ENCODE results near the gene BBS9. TPM values are rescaled to one million over a fixed set of nuclear protein-coding genes. Genes with fewer than 3 reads are reported as not detected.

The BBS9 gene
- total and polyA plus RNA-seq, 4 donors = 2.3 to 9.5 (median 4.5) TPM

GRCh38 chr7:33410266-33410665 lies 280.9 kb downstream of the BBS9 start:
- no peaks in the 10 kb centered on the region for H3K36me3 ChIP-seq (ENCODE audit: control insufficient read depth in 4 of 4, insufficient read depth in 3 of 4, low read depth in 1 of 4, low read length in 3 of 4)
- H3K27me3 ChIP-seq (ENCODE audit: control insufficient read depth in 4 of 4, insufficient read depth in 4 of 4, low read length in 3 of 4) = no peaks in the 10 kb centered on the region
- no peak overlapping the region for H3K9ac ChIP-seq (ENCODE audit: low read depth in 1 of 2, low read length in 2 of 2)
- H3K4me3 ChIP-seq (ENCODE audit: low read depth in 1 of 3, low read length in 3 of 3) = no peak overlapping the region
- no peak for DNase-seq (ENCODE audit: low spot score)
- TF ChIP-seq NR2F2 (IDR thresholded peaks at IDR 0.05) = no peak
- no peak for TF ChIP-seq RAD21 (IDR thresholded peaks at IDR 0.05)
- no peak for TF ChIP-seq HNF4G (IDR thresholded peaks at IDR 0.05)
- H3K27ac ChIP-seq (ENCODE audit: low read depth in 1 of 2, low read length in 2 of 2) = no peak overlapping the region
- 80% methylated on average over 1 of the region's 1 CpG for WGBS
- H3K9me3 ChIP-seq (ENCODE audit: control insufficient read depth in 4 of 4, low read length in 3 of 4) = peaks cover 0 to 5% (median under 1%) of the 10 kb centered on the region in 4 donors
- H3K4me1 ChIP-seq (ENCODE audit: control insufficient read depth in 4 of 4, insufficient read depth in 4 of 4, low read length in 3 of 4) = no peaks in the 10 kb centered on the region

GRCh38 chr7:33411020-33411419 lies 281.7 kb downstream of the BBS9 start:
- no peak overlapping the region for H3K4me3 ChIP-seq (ENCODE audit: low read depth in 1 of 3, low read length in 3 of 3)
- WGBS = 88% methylated on average over 3 of the region's 3 CpGs
- TF ChIP-seq RAD21 (IDR thresholded peaks at IDR 0.05) (no peak), NR2F2 (IDR thresholded peaks at IDR 0.05) (no peak), ATF3 (IDR thresholded peaks at IDR 0.05) (no peak), HNF4G (IDR thresholded peaks at IDR 0.05) (no peak), FOXA2 (IDR thresholded peaks at IDR 0.05) (no peak), SP1 (IDR thresholded peaks at IDR 0.05) (no peak), HNF4A (conservative IDR thresholded peaks at IDR 0.05) (no peak), MAX (IDR thresholded peaks at IDR 0.05) (no peak), GABPA (IDR thresholded peaks at IDR 0.05 in 1 of 2, conservative IDR thresholded peaks at IDR 0.05 in 1 of 2) (no peak), EGR1 (IDR thresholded peaks at IDR 0.05; ENCODE audit: low read depth in 2 of 2) (no peak), YY1 (IDR thresholded peaks at IDR 0.05) (no peak), REST (IDR thresholded peaks at IDR 0.05) (no peak)

GRCh38 chr7:33412331-33412730 lies 283.0 kb downstream of the BBS9 start:
- H3K4me1 ChIP-seq (ENCODE audit: control insufficient read depth in 4 of 4, insufficient read depth in 4 of 4, low read length in 3 of 4) = no peaks in the 10 kb centered on the region
- no peak overlapping the region for H3K27ac ChIP-seq (ENCODE audit: low read depth in 1 of 2, low read length in 2 of 2)
- H3K36me3 ChIP-seq (ENCODE audit: control insufficient read depth in 4 of 4, insufficient read depth in 3 of 4, low read depth in 1 of 4, low read length in 3 of 4) = no peaks in the 10 kb centered on the region
- no peak overlapping the region for H3K9ac ChIP-seq (ENCODE audit: low read depth in 1 of 2, low read length in 2 of 2)
- H3K4me3 ChIP-seq (ENCODE audit: low read depth in 1 of 3, low read length in 3 of 3) = no peak overlapping the region
- peaks cover 0 to 5% (median under 1%) of the 10 kb centered on the region in 4 donors for H3K9me3 ChIP-seq (ENCODE audit: control insufficient read depth in 4 of 4, low read length in 3 of 4)
- DNase-seq (ENCODE audit: low spot score) = no peak
- H3K27me3 ChIP-seq (ENCODE audit: control insufficient read depth in 4 of 4, insufficient read depth in 4 of 4, low read length in 3 of 4) = no peaks in the 10 kb centered on the region
- TF ChIP-seq ZBTB33 (IDR thresholded peaks at IDR 0.05) = no peak
- TF ChIP-seq YY1 (IDR thresholded peaks at IDR 0.05) = no peak
- no peak for TF ChIP-seq EGR1 (IDR thresholded peaks at IDR 0.05; ENCODE audit: low read depth in 2 of 2)
- no peak for TF ChIP-seq FOXA1 (IDR thresholded peaks at IDR 0.05)
- TF ChIP-seq SP1 (IDR thresholded peaks at IDR 0.05) = no peak
- TF ChIP-seq HNF4A (conservative IDR thresholded peaks at IDR 0.05) = no peak
- TF ChIP-seq CTCF (IDR thresholded peaks at IDR 0.05; ENCODE audit: low read depth, low read length, missing input control) = no peak
- no peak for TF ChIP-seq NR2F2 (IDR thresholded peaks at IDR 0.05)
- TF ChIP-seq REST (IDR thresholded peaks at IDR 0.05) = no peak
- TF ChIP-seq JUND (IDR thresholded peaks at IDR 0.05) = no peak
- no peak for TF ChIP-seq TAF1 (conservative IDR thresholded peaks at IDR 0.05)

More at GRCh38 chr7:33411020-33411419, 281.7 kb downstream of the BBS9 start:
- DNase-seq (ENCODE audit: low spot score) = no peak
- Histone ChIP-seq H3K27me3 (ENCODE audit: control insufficient read depth in 4 of 4, insufficient read depth in 4 of 4, low read length in 3 of 4) (no peaks in the 10 kb centered on the region), H3K9me3 (ENCODE audit: control insufficient read depth in 4 of 4, low read length in 3 of 4) (peaks cover 0 to 5% (median under 1%) of the 10 kb centered on the region in 4 donors), H3K27ac (ENCODE audit: low read depth in 1 of 2, low read length in 2 of 2) (no peak overlapping the region), H3K36me3 (ENCODE audit: control insufficient read depth in 4 of 4, insufficient read depth in 3 of 4, low read depth in 1 of 4, low read length in 3 of 4) (no peaks in the 10 kb centered on the region), H3K9ac (ENCODE audit: low read depth in 1 of 2, low read length in 2 of 2) (no peak overlapping the region), H3K4me1 (ENCODE audit: control insufficient read depth in 4 of 4, insufficient read depth in 4 of 4, low read length in 3 of 4) (no peaks in the 10 kb centered on the region)
